Peyer's patch (tissue), 4 donors: Measurements from ENCODE around the gene UBE2D2.

Experiments used
- CTCF ChIP-seq, 6 experiments: fragments of 450-650 bp in 4 of 6; fragments of 200-600 bp in 2 of 6; sonication (generic) in 1 of 6; IDR thresholded peaks; one replicate each; pipeline ENCODE4 v1.5.1; 2017 to 2019; ENCODE audit warnings: antibody characterized with exemption in 6 of 6, mild to moderate bottlenecking in 3 of 6, moderate library complexity in 1 of 6
- POLR2A ChIP-seq, 2 donors: fragments of 450-650 bp; IDR thresholded peaks; one replicate each; pipeline ENCODE4 v1.5.1; 2017; ENCODE audit warnings: antibody characterized with exemption in 2 of 2, mild to moderate bottlenecking in 2 of 2, moderate library complexity in 2 of 2

- TF ChIP-seq CTCF (IDR thresholded peaks at IDR 0.05) (peak in 3 of 6 experiments; percentile 16 to 34 (median 34)), POLR2A (IDR thresholded peaks at IDR 0.05) (no peak)
Measured at GRCh38 chr5:139543423-139543991, 17.6 kb upstream of the UBE2D2 start.
